ENCODE data around the gene VWC2.

DNA sequence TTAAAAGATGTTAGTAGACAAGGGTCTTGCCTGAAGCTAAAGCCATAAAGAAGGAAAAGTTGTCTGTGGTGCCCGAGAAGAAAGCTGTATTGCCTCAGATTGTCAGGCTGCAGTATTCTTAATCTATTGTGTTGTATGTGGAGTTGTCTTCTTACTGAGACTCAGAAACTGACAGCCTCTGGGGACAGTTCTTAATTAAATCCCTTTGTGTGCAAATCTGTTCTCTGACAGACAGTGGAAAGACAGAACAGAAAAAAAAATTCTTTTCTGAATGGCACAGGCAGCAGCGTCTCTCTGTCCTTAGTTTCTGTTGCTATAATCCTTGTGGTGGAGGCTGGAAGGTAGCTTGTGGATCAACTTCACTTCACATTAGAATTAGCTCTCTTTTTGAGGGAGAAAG is 16.8 kb downstream of the VWC2 start:
- TF ChIP-seq SMC3 (IDR thresholded peaks at IDR 0.05; ENCODE audit: low read depth, low read length), result no peak
- TF ChIP-seq, protein P1, sequence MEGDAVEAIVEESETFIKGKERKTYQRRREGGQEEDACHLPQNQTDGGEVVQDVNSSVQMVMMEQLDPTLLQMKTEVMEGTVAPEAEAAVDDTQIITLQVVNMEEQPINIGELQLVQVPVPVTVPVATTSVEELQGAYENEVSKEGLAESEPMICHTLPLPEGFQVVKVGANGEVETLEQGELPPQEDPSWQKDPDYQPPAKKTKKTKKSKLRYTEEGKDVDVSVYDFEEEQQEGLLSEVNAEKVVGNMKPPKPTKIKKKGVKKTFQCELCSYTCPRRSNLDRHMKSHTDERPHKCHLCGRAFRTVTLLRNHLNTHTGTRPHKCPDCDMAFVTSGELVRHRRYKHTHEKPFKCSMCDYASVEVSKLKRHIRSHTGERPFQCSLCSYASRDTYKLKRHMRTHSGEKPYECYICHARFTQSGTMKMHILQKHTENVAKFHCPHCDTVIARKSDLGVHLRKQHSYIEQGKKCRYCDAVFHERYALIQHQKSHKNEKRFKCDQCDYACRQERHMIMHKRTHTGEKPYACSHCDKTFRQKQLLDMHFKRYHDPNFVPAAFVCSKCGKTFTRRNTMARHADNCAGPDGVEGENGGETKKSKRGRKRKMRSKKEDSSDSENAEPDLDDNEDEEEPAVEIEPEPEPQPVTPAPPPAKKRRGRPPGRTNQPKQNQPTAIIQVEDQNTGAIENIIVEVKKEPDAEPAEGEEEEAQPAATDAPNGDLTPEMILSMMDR (IDR thresholded peaks at IDR 0.05), result no peak
- TF ChIP-seq, protein P2, sequence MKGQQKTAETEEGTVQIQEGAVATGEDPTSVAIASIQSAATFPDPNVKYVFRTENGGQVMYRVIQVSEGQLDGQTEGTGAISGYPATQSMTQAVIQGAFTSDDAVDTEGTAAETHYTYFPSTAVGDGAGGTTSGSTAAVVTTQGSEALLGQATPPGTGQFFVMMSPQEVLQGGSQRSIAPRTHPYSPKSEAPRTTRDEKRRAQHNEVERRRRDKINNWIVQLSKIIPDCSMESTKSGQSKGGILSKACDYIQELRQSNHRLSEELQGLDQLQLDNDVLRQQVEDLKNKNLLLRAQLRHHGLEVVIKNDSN (IDR thresholded peaks at IDR 0.05; ENCODE audit: borderline replicate concordance, low read depth), result no peak
- TF ChIP-seq RAD21 (IDR thresholded peaks at IDR 0.05; ENCODE audit: low read length), result no peak
